Mesendoderm (in vitro differentiated cells): ENCODE measurements around the gene CARM1. TPM values are rescaled to one million over a fixed set of nuclear protein-coding genes. Genes with fewer than 3 reads are reported as not detected.

ENCODE experiments used
- small RNA-seq: library from polyadenylated mRNA; stranded (forward); fragments of <200 nt; extraction: miRNeasy Mini kit (QIAGEN cat#:217004); gene quantifications from one replicate; pipeline ENCODE3, GENCODE V24; 2013; ENCODE audit not compliant: insufficient read depth

The CARM1 gene

Small RNAs within 50 kb of the gene (small RNA-seq; reads per million reads assigned to genes)
- gene MIR6793: not detected
